Naive B cell (primary cell): ENCODE results near the gene LY6G5C. TPM values are rescaled to one million over a fixed set of nuclear protein-coding genes. Genes with fewer than 3 reads are reported as not detected.
"Not testable (repeated sequence)": the region's sequence is repeated elsewhere in the genome, so short reads cannot be mapped to it uniquely, and the experiment has no call there.

Experiments
- ATAC-seq, 2 donors: fragments of 150-1000 bp; cut with Tn5 transposase; 2 replicates each; pipeline ENCODE4 v1.10.0; 2021; ENCODE audit warnings: low read depth in 2 of 2, mild to moderate bottlenecking in 2 of 2, moderate library complexity in 2 of 2
- DNase-seq: peaks from one replicate; pipeline ENCODE4 v3.0.0; 2022
- H3K27ac Mint-ChIP-seq, 6 donors: one replicate each; pipeline ENCODE4 v1.8.0; 2020 to 2022; ENCODE audit warnings: mild to moderate bottlenecking in 6 of 6, mixed read lengths in 6 of 6, moderate library complexity in 5 of 6, inconsistent platforms in 2 of 6
- H3K27me3 Mint-ChIP-seq, 3 donors: one replicate each; pipeline ENCODE4 v1.8.0; 2021 to 2022; ENCODE audit warnings: mixed read lengths in 3 of 3, mild to moderate bottlenecking in 1 of 3
- H3K36me3 Mint-ChIP-seq, 2 donors: one replicate each; pipeline ENCODE4 v1.8.0; 2020 to 2022; ENCODE audit warnings: mixed read lengths in 2 of 2, inconsistent platforms in 1 of 2, mild to moderate bottlenecking in 1 of 2
- H3K4me1 Mint-ChIP-seq, 3 donors: one replicate each; pipeline ENCODE4 v1.8.0; 2020 to 2022; ENCODE audit warnings: mixed read lengths in 3 of 3, inconsistent platforms in 1 of 3, mild to moderate bottlenecking in 1 of 3, moderate library complexity in 1 of 3
- H3K4me3 Mint-ChIP-seq, 8 donors: one replicate each; pipeline ENCODE4 v1.8.0; 2020 to 2022; ENCODE audit warnings: mild to moderate bottlenecking in 8 of 8, mixed read lengths in 8 of 8, moderate library complexity in 8 of 8, inconsistent platforms in 2 of 8
- H3K9me3 Mint-ChIP-seq, 7 donors: one replicate each; pipeline ENCODE4 v1.8.0; 2020 to 2022; ENCODE audit warnings: mixed read lengths in 7 of 7, mild to moderate bottlenecking in 5 of 7, inconsistent platforms in 2 of 7, moderate library complexity in 1 of 7
- polyA plus RNA-seq, 6 donors: library from polyadenylated mRNA; unstranded; fragments of 300-500 nt; fragmentation: Illumina TruSeq; gene quantifications; one replicate each; pipeline ENCODE4 v1.2.3, GENCODE V29; 2021; ENCODE audit warnings: low read depth in 6 of 6

LY6G5C gene
- polyA plus RNA-seq, 6 donors from 2014 or later: 0.48 to 1.6 (median 0.92) TPM; not detected in 2

GRCh38 chr6:31710523-31711219, 29.8 kb upstream of the LY6G5C start:
- DNase-seq (no peak), ATAC-seq (no peak)
- peaks cover 0 to 8% (median 0%) of the 10 kb centered on the region in 3 donors for H3K27me3 Mint-ChIP-seq
- peak overlapping the region in 3 of 6 donors; percentile 8 to 89 (median 47) for H3K27ac Mint-ChIP-seq
- H3K36me3 Mint-ChIP-seq: no peaks in the 10 kb centered on the region
- H3K4me3 Mint-ChIP-seq: peak overlapping the region in 3 of 8 donors; percentile 10 to 31 (median 29)
- peaks cover 17 to 22% (median 20%) of the 10 kb centered on the region in 3 donors for H3K4me1 Mint-ChIP-seq
- H3K9me3 Mint-ChIP-seq: no peaks in the 10 kb centered on the region

DNA sequence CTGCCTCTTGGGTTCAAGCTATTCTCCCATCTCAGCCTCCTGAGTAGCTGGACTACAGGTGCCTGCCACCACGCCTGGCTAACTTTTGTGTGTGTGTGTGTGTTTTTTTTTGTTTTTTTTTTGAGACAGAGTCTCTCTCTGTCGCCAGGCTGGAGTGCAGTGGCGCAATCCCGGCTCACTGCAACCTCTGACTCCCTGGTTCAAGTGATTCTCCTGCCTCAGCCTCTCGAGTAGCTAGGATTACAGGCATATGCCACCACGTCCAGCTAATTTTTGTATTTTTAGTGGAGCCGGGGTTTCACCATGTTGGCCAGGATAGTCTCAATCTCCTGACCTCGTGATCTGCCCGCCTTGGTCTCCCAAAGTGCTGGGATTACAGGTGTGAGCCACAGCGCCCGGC, 28.3 kb upstream of the LY6G5C start:
- H3K36me3 Mint-ChIP-seq, H3K27me3 Mint-ChIP-seq, H3K9me3 Mint-ChIP-seq, DNase-seq, ATAC-seq, H3K27ac Mint-ChIP-seq, H3K4me3 Mint-ChIP-seq: not testable (repeated sequence)
- peaks cover 17 to 22% (median 20%) of the 10 kb centered on the region in 3 donors for H3K4me1 Mint-ChIP-seq

DNA sequence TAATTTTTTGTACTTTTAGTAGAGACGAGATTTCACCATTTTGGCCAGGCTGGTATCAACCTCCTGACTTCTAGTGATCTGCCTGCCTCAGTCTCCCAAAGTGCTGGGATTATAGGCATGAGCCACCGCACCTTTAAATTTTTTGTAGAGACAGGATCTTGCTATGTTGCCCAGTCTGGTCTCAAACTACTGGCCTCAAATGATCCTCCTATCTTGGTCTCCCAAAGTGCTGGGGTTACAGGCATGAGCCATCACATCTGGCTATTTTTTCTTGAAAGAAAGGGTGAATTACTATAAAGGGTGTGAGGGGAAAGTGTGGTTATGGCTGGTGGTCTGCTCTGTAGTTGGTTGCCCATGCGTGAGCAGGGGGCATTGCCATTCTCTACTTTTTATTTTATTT, 27.4 kb upstream of the LY6G5C start:
- peaks cover 21 to 28% (median 26%) of the 10 kb centered on the region in 3 donors for H3K4me1 Mint-ChIP-seq
- H3K9me3 Mint-ChIP-seq: no peaks in the 10 kb centered on the region
- H3K36me3 Mint-ChIP-seq: no peaks in the 10 kb centered on the region
- H3K27ac Mint-ChIP-seq: no peak overlapping the region
- H3K4me3 Mint-ChIP-seq: no peak overlapping the region
- DNase-seq (no peak), ATAC-seq (no peak)
- H3K27me3 Mint-ChIP-seq: peaks cover 0 to 6% (median 0%) of the 10 kb centered on the region in 3 donors

- Mint-ChIP-seq H3K27ac (no peak overlapping the region), H3K36me3 (peaks cover 0 to under 1% of the 10 kb centered on the region in 2 donors), H3K4me3 (no peak overlapping the region), H3K27me3 (peaks cover 0 to under 1% (median 0%) of the 10 kb centered on the region in 3 donors), H3K4me1 (peaks cover 22 to 30% (median 28%) of the 10 kb centered on the region in 3 donors), H3K9me3 (no peaks in the 10 kb centered on the region)
- DNase-seq (no peak), ATAC-seq (no peak)
Observed at GRCh38 chr6:31707701-31708100, 26.8 kb upstream of the LY6G5C start.

DNA sequence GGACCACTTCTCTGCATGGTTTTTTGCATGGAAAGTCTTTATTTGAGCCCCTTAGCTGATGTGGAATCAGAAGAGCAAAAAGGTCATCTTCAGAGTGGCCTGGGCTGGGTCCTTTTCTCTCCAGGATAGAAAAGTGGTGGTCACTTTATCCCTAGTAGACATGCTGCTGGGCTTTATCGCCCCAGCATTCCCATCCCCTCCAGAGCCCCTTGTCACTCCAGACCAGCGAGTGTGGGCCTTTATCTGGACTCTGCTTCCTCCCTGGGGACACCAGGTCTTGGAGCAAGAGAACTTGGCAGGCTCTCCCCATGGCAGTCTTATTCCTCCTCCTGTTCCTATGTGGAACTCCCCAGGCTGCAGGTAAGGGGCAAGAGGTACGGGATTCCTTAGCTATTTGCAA, 25.7 kb upstream of the LY6G5C start, which contains the start of gene LY6G6F:
TSS of gene LY6G6F (plus strand) at position 268 of the 400 bp plus-strand sequence. CDS start at position 309, 41 bp downstream.
- no peaks in the 10 kb centered on the region for H3K27me3 Mint-ChIP-seq
- H3K36me3 Mint-ChIP-seq: peaks cover 0 to 5% of the 10 kb centered on the region in 2 donors
- H3K4me1 Mint-ChIP-seq: peaks cover 26 to 35% (median 29%) of the 10 kb centered on the region in 3 donors
- DNase-seq: no peak
- no peaks in the 10 kb centered on the region for H3K9me3 Mint-ChIP-seq
- H3K4me3 Mint-ChIP-seq: peak within 1 kb of the TSS in 2 of 8 donors; percentile 9 to 36
- no peak within 1 kb of the TSS for H3K27ac Mint-ChIP-seq
- no peak for ATAC-seq

DNA sequence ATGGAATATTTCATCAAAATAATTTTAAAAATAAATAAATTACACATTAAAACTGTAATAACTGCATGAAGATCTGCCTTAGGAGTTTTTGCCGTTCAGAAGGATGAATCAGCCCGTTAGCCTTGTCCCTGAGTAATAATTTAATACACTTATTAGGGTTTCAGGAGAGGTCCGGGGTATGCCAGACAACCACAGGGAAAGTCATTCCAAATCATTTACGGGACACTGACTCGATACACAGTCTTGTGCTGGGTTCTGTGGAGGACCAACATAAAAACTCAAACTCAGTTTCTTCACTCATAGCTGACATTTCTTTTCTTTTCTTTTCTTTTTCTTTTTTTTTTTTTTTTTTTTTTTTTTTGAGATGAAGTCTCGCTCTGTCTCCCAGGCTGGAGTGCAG, 25.1 kb upstream of the LY6G5C start:
- H3K36me3 Mint-ChIP-seq: peaks cover 0 to 5% of the 10 kb centered on the region in 2 donors
- H3K9me3 Mint-ChIP-seq: no peaks in the 10 kb centered on the region
- H3K27ac Mint-ChIP-seq: no peak overlapping the region
- H3K27me3 Mint-ChIP-seq: no peaks in the 10 kb centered on the region
- no peak overlapping the region for H3K4me3 Mint-ChIP-seq
- no peak for DNase-seq
- ATAC-seq: no peak
- peaks cover 25 to 36% (median 29%) of the 10 kb centered on the region in 3 donors for H3K4me1 Mint-ChIP-seq

- Mint-ChIP-seq H3K27me3 (no peaks in the 10 kb centered on the region), H3K4me3 (peak within 1 kb of the TSS; percentile 96 to 100 (median 98)), H3K9me3 (no peaks in the 10 kb centered on the region), H3K4me1 (peaks cover 22 to 41% (median 26%) of the 10 kb centered on the region in 3 donors), H3K36me3 (peaks cover 1 to 5% of the 10 kb centered on the region in 2 donors), H3K27ac (peak within 1 kb of the TSS; percentile 91 to 99 (median 98))
- ATAC-seq: peak; percentile 94 to 95
- peak; percentile 98 for DNase-seq
Observed at GRCh38 chr6:31702819-31703716, 22.2 kb upstream of the LY6G5C start, which contains the start of gene ABHD16A. Gene ABHD16A (minus strand): TSS chr6:31703324. CDS start chr6:31703281, 43 bp downstream.

- Mint-ChIP-seq H3K36me3 (peaks cover 6 to 11% of the 10 kb centered on the region in 2 donors), H3K27ac (peak overlapping the region; percentile 91 to 99 (median 98)), H3K27me3 (no peaks in the 10 kb centered on the region), H3K4me3 (peak overlapping the region; percentile 96 to 100 (median 98)), H3K4me1 (peaks cover 25 to 46% (median 33%) of the 10 kb centered on the region in 3 donors), H3K9me3 (no peaks in the 10 kb centered on the region)
- ATAC-seq (no peak), DNase-seq (no peak)
Observed at GRCh38 chr6:31702405-31702818, 21.5 kb upstream of the LY6G5C start.

GRCh38 chr6:31701666-31702404, 21.0 kb upstream of the LY6G5C start:
- peak overlapping the region in 5 of 6 donors; percentile 93 to 99 (median 98) for H3K27ac Mint-ChIP-seq
- ATAC-seq (no peak), DNase-seq (no peak)
- no peaks in the 10 kb centered on the region for H3K9me3 Mint-ChIP-seq
- peaks cover 6 to 12% of the 10 kb centered on the region in 2 donors for H3K36me3 Mint-ChIP-seq
- no peaks in the 10 kb centered on the region for H3K27me3 Mint-ChIP-seq
- H3K4me3 Mint-ChIP-seq: peak overlapping the region; percentile 96 to 100 (median 98)
- peaks cover 28 to 46% (median 33%) of the 10 kb centered on the region in 3 donors for H3K4me1 Mint-ChIP-seq

- no peaks in the 10 kb centered on the region for H3K27me3 Mint-ChIP-seq
- ATAC-seq (no peak), DNase-seq (no peak)
- no peaks in the 10 kb centered on the region for H3K9me3 Mint-ChIP-seq
- H3K4me3 Mint-ChIP-seq: peak overlapping the region in 7 of 8 donors; percentile 24 to 100 (median 97)
- peak overlapping the region in 4 of 6 donors; percentile 37 to 97 (median 75) for H3K27ac Mint-ChIP-seq
- H3K36me3 Mint-ChIP-seq: peaks cover 6 to 12% of the 10 kb centered on the region in 2 donors
- H3K4me1 Mint-ChIP-seq: peaks cover 28 to 46% (median 33%) of the 10 kb centered on the region in 3 donors
Observed at GRCh38 chr6:31700740-31701401, 20.0 kb upstream of the LY6G5C start.

DNA sequence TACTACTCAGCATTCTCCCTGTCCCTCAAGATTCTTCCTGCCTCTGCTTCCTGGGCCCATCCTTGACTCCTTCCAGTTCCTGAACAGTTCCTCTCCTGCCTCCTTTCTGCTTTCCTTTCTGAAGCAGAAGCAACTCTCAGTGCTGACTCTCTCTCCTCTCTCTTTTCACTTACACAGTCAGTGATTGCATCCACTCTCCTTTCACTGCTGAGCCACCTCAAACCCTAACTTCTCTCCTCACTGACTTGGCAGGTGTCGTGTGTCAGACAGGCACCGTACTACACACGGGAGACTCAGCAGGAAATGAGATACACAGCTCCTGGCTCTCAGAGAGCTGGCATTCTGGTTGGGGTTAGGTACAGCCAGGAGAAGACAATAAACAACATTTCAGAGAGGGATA, 16.7 kb upstream of the LY6G5C start:
- H3K36me3 Mint-ChIP-seq: peaks cover 6 to 18% of the 10 kb centered on the region in 2 donors
- H3K4me1 Mint-ChIP-seq: peaks cover 25 to 34% (median 27%) of the 10 kb centered on the region in 3 donors
- H3K9me3 Mint-ChIP-seq: no peaks in the 10 kb centered on the region
- no peak for ATAC-seq
- H3K27me3 Mint-ChIP-seq: no peaks in the 10 kb centered on the region
- no peak overlapping the region for H3K4me3 Mint-ChIP-seq
- peak overlapping the region in 4 of 6 donors; percentile 11 to 92 (median 14) for H3K27ac Mint-ChIP-seq
- no peak for DNase-seq

DNA sequence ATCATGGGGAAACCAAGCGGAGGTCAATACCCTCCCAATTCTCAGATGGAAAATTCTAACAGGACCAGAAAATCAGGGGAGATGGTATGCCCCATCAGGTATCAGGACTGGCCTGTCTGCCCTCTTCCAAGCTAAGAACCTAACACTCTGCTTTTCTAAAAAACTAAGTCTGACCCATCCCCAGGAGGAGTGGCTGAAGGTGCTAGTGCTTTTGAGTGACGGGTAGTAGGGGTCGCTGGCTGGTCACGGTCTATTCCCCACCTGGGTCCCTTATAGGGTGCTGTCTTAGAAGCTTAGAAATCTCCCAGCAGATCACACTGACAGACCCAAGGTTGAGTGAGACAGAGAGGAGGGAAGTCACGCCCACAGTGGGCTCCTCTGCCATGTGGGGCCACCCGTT, 12.7 kb upstream of the LY6G5C start:
- H3K9me3 Mint-ChIP-seq: no peaks in the 10 kb centered on the region
- H3K27ac Mint-ChIP-seq: peak overlapping the region in 2 of 6 donors; percentile 44 to 68
- DNase-seq (no peak), ATAC-seq (no peak)
- H3K36me3 Mint-ChIP-seq: peaks cover 6 to 16% of the 10 kb centered on the region in 2 donors
- H3K4me1 Mint-ChIP-seq: peaks cover 18 to 30% (median 23%) of the 10 kb centered on the region in 3 donors
- no peaks in the 10 kb centered on the region for H3K27me3 Mint-ChIP-seq
- no peak overlapping the region for H3K4me3 Mint-ChIP-seq
